IPS-15b (cell line): ENCODE measurements around the gene SORCS3.

ENCODE experiments used
- H3K27me3 ChIP-seq: one replicate; pipeline ENCODE4 v1.6.1; 2013; ENCODE audit warnings: low read length; ENCODE audit not compliant: control insufficient read depth, insufficient read depth
- H3K36me3 ChIP-seq: one replicate; pipeline ENCODE4 v1.6.1; 2013; ENCODE audit warnings: low read length; ENCODE audit not compliant: control insufficient read depth, insufficient read depth
- H3K4me1 ChIP-seq: one replicate; pipeline ENCODE4 v1.6.1; 2013; ENCODE audit warnings: mild to moderate bottlenecking, low read length; ENCODE audit not compliant: control insufficient read depth, insufficient read depth
- H3K4me3 ChIP-seq: one replicate; pipeline ENCODE4 v1.5.1; 2013; ENCODE audit warnings: low read depth, low read length
- H3K9ac ChIP-seq: one replicate; pipeline ENCODE4 v1.6.1; 2013; ENCODE audit warnings: low read depth, mild to moderate bottlenecking, low read length
- H3K9me3 ChIP-seq: one replicate; pipeline ENCODE4 v1.6.1; 2013; ENCODE audit warnings: mild to moderate bottlenecking, low read length; ENCODE audit not compliant: control insufficient read depth, insufficient read depth

SORCS3 gene

DNA sequence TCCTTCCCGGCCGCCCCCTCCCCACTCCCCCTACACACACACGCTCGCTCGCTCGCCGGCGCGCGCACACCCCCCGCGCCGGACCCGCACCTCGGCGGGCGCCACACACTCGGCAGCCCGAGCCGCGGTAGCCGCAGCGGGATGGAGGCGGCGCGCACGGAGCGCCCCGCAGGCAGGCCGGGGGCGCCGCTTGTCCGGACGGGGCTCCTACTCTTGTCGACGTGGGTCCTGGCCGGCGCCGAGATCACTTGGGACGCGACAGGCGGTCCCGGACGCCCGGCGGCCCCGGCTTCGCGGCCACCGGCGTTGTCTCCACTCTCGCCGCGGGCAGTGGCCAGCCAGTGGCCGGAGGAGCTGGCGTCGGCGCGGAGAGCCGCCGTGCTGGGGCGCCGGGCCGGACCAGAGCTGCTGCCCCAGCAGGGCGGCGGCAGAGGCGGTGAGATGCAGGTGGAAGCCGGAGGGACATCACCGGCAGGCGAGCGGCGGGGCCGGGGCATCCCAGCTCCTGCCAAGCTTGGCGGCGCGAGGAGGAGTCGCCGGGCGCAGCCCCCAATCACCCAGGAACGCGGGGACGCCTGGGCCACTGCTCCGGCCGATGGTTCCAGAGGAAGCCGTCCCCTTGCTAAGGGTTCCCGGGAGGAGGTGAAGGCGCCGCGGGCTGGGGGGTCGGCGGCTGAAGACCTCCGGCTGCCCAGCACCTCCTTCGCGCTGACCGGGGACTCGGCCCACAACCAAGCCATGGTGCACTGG lies at the start of gene SORCS3:
SORCS3 (plus strand) TSS at position 104 of the 750 bp plus-strand sequence.
- no peaks in the 10 kb centered on the region for H3K36me3 ChIP-seq
- H3K27me3 ChIP-seq, result peaks cover 89% of the 10 kb centered on the region
- H3K9me3 ChIP-seq, result no peaks in the 10 kb centered on the region
- H3K9ac ChIP-seq, result no peak within 1 kb of the TSS
- peak within 1 kb of the TSS; percentile 78 for H3K4me3 ChIP-seq
- peaks cover 3% of the 10 kb centered on the region for H3K4me1 ChIP-seq

DNA sequence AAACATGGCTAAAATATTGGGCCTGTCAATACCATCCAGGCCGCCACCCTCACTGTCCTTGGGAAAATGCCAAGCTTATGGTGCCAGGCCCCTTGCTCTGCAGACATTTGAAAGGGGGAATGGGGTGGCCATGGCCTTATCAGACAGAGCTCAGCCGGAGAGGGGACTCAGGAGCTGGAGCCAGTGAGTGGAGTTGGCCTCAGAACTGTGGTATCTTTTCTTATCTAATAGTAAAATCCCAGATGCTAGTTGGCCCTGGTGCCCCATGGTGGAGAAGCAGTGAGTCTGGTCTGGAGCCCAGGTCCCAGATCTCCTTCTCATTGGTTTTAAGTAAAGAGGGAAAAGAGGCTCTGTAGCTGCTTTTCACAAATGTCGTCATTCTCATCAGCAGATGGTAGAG lies 49.6 kb upstream of the SORCS3 start:
- no peaks in the 10 kb centered on the region for H3K4me1 ChIP-seq
- no peaks in the 10 kb centered on the region for H3K9me3 ChIP-seq
- no peak overlapping the region for H3K9ac ChIP-seq
- H3K27me3 ChIP-seq, result no peaks in the 10 kb centered on the region
- H3K4me3 ChIP-seq, result no peak overlapping the region
- no peaks in the 10 kb centered on the region for H3K36me3 ChIP-seq

DNA sequence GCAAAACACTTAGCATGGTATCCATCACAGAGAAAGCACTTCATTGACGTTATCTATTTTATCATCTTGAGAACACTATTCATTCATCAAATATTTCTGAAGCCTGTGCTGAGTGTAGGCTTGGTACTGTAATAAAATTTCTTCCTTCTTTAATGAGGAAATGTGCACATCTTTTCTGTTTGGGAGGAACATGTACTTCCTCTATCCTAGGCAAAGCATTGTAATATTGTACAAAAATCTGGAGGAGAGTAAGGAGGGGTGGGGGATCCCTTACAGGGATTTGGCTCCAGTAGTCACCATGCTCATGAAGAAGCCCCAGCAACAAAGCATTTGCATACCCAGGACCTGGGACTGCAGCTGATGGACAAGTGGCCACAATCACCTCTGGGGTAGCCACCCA lies 39.9 kb upstream of the SORCS3 start:
- H3K4me3 ChIP-seq, result no peak overlapping the region
- H3K9ac ChIP-seq, result no peak overlapping the region
- no peaks in the 10 kb centered on the region for H3K4me1 ChIP-seq
- H3K36me3 ChIP-seq, result no peaks in the 10 kb centered on the region
- no peaks in the 10 kb centered on the region for H3K9me3 ChIP-seq
- H3K27me3 ChIP-seq, result no peaks in the 10 kb centered on the region

DNA sequence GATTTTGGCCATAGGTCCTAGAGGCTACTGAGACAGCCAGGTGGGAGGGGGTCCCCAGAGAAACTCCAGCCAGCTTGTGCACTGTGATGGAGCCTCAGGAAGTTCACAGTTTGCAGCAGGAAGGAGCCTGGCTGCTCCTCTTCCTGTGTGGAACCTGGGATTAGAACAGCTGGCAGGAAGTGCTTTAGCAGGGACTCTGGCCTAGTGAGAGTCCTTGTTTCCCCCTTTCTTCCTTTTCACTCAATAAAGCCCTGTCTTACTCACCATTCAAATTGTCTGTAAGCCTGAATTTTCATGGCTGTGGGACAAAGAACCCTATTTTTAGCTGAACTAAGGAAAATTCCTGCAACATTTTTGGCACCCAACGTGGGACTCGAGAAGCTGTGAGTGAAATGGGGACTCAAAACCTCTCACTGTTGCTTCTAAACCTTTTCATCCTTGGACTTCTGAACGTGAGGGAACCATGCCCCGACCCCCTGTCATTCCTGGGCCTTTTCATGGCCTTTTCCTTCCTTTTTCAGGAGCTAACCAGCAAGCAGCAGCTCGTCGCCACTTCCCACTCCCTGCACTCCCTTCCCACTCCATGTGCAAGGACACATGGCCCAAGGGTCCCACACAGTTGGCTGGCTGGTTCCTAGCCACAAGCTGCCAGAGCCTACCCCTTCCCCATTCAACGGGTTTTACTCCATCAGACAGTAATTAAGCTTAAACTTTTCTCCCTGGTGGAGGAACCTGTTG lies 32.8 kb upstream of the SORCS3 start:
- Histone ChIP-seq H3K4me1 (no peaks in the 10 kb centered on the region), H3K9ac (no peak overlapping the region), H3K4me3 (no peak overlapping the region), H3K36me3 (no peaks in the 10 kb centered on the region), H3K9me3 (no peaks in the 10 kb centered on the region), H3K27me3 (no peaks in the 10 kb centered on the region)

DNA sequence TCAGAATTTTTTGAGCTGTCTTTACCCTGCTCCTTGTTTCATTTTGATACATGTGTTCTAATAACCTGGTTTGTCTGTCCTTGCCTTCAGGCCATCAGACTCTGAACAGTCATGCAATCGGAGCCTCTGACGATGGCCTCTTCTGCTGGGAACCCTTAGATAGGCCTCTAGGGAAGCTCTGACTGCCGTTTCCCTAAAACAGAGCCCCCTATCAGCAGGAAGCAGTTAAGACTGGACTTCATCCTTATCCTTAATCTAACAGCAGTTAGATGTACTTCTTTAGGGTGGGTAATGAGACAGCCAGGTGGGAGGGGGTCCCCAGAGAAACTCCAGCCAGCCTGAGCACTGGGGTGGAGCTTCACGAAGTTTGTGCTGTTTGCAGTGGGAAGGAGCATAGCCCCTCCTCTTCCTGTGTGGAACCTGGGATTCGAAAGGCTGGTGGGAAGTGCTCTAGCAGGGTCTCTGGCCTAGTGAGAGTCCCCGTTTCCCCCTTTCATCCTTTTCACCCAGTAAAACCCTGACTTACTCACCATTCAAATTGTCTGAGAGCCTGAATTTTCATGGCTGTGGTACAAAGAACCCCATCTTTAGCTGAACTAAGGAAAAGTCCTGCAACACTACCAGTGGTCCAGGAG lies 28.4 kb upstream of the SORCS3 start:
- Histone ChIP-seq H3K4me3 (no peak overlapping the region), H3K4me1 (no peaks in the 10 kb centered on the region), H3K9ac (no peak overlapping the region), H3K27me3 (no peaks in the 10 kb centered on the region), H3K9me3 (no peaks in the 10 kb centered on the region), H3K36me3 (no peaks in the 10 kb centered on the region)

DNA sequence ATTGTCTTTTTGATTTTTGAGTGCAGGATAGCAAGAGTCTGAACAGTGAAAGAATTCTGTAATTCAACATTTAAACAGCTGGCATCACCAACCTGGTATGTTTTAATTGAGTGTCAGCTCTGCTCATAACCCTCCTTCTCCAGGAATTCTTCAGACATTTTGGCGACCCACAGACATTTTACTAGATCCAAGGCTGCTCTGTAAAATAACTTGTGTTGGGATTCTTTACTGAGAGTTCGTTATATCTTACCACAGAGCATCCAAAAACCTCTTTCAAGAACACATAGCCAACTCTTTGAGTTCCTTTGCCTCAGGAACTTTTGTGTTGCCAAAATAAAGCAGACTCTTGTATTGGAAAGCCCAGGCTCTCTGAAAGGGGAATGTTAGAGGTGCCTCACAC lies 27.7 kb upstream of the SORCS3 start:
- H3K4me1 ChIP-seq, result no peaks in the 10 kb centered on the region
- no peak overlapping the region for H3K4me3 ChIP-seq
- no peaks in the 10 kb centered on the region for H3K9me3 ChIP-seq
- H3K9ac ChIP-seq, result no peak overlapping the region
- no peaks in the 10 kb centered on the region for H3K36me3 ChIP-seq
- no peaks in the 10 kb centered on the region for H3K27me3 ChIP-seq

DNA sequence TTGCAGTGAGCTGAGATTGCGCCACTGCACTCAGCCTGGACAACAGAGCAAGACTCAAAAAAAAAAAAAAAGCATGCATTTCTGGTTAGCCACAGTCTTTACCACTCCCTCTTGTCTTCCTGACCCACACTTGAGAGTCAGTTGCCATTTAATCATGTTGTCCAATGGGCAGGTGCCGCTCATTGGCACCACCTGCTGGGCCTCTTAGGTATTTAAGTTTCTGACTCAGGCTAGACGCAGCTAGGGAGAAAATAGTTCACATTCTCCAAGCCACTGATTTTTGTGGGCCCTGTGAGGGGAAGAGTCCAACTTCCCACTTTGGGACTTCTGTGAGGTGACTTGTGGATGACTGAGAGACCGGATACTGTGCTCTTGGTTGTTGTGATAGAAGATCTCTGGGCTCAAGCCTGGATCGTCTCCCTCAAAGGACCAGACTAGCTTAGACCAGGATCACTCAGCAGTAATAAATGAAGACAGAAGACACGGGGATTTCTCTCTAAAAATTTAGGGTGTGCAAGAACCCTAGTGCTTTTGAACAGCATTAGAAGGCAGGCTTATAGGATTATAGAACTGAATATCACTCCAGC lies 26.8 kb upstream of the SORCS3 start:
- H3K27me3 ChIP-seq, result no peaks in the 10 kb centered on the region
- H3K36me3 ChIP-seq, result no peaks in the 10 kb centered on the region
- no peaks in the 10 kb centered on the region for H3K9me3 ChIP-seq
- H3K4me3 ChIP-seq, result no peak overlapping the region
- H3K4me1 ChIP-seq, result no peaks in the 10 kb centered on the region
- H3K9ac ChIP-seq, result no peak overlapping the region

DNA sequence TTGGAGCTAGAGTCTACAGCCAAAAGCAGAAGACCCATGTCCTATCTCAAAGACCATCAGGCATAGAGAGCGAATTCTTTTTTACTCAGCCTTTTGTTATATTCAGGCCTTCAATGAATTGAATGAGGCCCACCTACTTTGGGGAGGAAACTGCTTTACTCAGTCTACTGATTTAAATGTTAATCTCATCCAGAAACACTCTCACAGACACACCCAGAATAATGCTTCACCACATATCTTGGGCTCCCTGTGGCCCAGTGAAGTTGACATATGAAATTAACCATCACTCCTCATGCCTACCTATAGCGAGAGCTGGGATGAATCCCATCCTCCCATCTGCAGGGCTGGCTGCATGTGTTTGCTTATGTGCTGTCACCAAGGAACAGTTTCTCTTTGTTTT lies 26.0 kb upstream of the SORCS3 start:
- Histone ChIP-seq H3K9me3 (no peaks in the 10 kb centered on the region), H3K9ac (no peak overlapping the region), H3K4me1 (no peaks in the 10 kb centered on the region), H3K27me3 (no peaks in the 10 kb centered on the region), H3K4me3 (no peak overlapping the region), H3K36me3 (no peaks in the 10 kb centered on the region)

DNA sequence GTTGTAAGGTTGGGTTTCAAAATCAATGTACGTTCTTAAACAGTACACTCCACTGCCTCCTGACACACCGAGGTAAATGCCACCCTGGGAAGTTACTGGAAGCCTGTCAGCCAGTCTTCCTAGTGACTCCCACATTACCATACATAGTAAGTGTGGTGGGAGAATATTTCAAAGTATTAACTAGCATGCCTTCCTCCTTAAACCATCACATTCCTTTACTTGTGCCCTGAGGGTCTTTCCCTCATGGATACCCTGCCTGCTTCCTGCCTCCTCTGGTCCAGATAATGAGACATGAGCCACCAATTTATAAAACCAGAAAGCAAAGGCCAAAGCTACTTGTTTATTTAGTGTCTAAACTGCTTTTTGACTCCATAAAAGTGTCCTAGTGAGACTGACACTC lies 23.3 kb upstream of the SORCS3 start:
- Histone ChIP-seq H3K4me1 (no peaks in the 10 kb centered on the region), H3K9ac (no peak overlapping the region), H3K27me3 (no peaks in the 10 kb centered on the region), H3K9me3 (no peaks in the 10 kb centered on the region), H3K36me3 (no peaks in the 10 kb centered on the region), H3K4me3 (no peak overlapping the region)

DNA sequence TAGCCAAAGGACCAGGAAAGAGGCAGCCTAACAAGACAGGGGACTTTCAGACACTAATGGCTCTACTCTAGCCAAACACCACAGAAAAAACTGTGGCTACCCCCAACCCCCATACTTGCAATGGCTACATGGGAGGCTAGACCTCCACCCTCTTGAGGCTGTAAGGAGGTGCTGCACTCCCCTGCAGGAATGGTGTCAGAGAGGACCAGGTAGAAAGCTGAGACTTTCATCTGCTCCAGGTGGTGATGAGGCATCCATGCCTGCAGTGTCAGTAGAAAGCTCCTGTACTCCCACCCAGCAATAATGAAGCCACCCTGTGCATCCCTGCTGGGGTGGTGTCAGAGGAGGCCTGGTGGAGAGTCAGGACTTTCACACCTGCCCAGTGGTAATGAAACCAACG lies 18.9 kb upstream of the SORCS3 start:
- H3K27me3 ChIP-seq, result no peaks in the 10 kb centered on the region
- H3K9me3 ChIP-seq, result no peaks in the 10 kb centered on the region
- no peaks in the 10 kb centered on the region for H3K36me3 ChIP-seq

DNA sequence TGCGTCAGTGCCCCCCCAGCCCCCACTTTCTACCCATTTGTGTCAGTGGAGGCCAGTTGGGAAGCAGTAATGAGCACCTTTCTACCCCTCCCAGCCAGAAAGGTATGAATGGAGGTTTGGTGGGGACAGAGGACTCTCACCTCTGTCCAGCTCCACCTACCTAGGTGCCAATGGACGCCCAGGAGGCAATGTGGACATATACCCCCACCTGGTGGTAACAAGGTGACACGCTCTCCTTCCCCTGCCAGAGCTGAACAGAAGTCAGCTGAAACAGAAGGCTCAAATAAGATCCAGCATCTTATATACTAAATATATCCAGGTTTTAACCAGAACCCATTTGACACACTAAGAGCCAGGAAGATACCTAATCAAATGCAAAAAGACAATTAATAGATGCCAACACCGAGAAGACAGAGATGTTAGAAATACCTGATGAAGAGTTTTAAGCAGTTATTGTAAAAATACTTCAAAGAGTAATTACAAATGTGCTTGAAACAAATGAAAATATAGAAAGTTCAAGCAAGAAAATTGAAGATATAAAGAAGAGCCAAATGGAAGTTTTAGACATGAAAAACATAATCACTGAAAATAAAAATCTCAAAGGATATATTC lies 18.4 kb upstream of the SORCS3 start:
- H3K9ac ChIP-seq, result no peak overlapping the region
- no peaks in the 10 kb centered on the region for H3K36me3 ChIP-seq
- H3K27me3 ChIP-seq, result no peaks in the 10 kb centered on the region
- H3K9me3 ChIP-seq, result no peaks in the 10 kb centered on the region
- H3K4me3 ChIP-seq, result no peak overlapping the region
- no peaks in the 10 kb centered on the region for H3K4me1 ChIP-seq

More for the DNA sequence above, 18.9 kb upstream of the SORCS3 start:
- no peaks in the 10 kb centered on the region for H3K4me1 ChIP-seq
- H3K4me3 ChIP-seq, result no peak overlapping the region
- no peak overlapping the region for H3K9ac ChIP-seq
